HG03060 (cell line): ENCODE results near the gene ITCH.
A peak's percentile ranks its signal among the peaks of the same experiment; 100 is the strongest.
"Not testable (repeated sequence)": the region's sequence is repeated elsewhere in the genome, so short reads cannot be mapped to it uniquely, and the experiment has no call there.

ENCODE experiments used
- ATAC-seq: cut with Tn5 transposase; IDR thresholded peaks from one replicate; pipeline ENCODE4 v1.9.1; 2021; ENCODE audit warnings: low read depth, moderate number of reproducible peaks; ENCODE audit not compliant: unreplicated experiment

ITCH gene

DNA sequence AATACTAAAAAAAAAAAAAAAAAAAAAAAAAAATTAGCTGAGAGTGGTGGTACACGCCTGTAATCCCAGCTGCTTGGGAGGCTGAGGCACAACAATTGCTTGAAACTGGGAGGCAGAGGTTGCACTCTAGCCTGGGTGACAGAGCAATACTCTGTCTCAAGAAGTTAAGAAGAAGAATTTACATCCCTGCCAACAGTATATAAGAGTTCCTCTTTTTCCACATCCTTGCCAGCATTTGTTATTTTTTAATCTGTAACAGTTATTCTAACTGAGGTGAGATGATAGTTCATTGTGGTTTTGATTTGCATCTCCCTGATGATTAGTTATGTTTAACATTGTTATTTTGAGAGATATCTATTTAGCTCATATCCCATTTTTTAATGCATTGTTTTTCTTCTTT, 132.8 kb downstream of the ITCH start:
- no peak for ATAC-seq

DNA sequence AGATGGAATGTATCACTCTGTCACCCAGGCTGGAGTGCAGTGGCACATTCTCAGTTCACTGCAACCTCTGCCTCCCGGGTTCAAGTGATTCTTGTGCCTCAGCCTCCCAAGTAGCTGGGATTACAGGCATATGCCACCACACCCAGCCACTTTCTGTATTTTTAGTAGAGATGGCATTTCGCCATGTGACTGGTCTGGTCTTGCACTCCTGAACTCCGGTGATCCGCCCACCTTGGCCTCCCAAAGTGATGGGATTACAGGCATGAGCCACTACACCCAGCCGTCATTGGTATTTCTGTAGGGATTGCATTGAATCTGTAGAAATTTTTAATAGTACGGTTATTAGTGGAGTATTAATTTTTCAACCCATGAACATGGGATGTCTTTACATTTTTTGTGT, 134.5 kb downstream of the ITCH start:
- ATAC-seq, result not testable (repeated sequence)

DNA sequence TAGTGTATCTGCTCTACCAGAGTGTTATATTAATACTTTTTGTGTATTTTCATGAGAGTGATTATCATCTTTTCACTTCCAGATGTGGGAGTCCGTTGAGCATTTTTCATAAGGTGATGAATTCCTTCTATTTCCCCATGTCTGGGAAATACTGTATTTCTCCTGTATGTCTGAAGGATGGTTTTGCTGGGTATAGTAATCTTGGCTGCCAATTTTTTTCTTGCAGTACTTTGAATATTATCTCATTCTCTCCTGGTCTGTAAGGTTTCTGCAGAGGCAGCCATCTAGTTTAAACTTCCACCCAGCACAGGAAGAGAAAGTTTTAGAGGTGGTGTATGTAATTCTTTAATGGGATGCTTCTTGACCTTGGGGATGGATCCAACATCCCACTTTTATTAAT, 137.8 kb downstream of the ITCH start:
- ATAC-seq, result no peak

DNA sequence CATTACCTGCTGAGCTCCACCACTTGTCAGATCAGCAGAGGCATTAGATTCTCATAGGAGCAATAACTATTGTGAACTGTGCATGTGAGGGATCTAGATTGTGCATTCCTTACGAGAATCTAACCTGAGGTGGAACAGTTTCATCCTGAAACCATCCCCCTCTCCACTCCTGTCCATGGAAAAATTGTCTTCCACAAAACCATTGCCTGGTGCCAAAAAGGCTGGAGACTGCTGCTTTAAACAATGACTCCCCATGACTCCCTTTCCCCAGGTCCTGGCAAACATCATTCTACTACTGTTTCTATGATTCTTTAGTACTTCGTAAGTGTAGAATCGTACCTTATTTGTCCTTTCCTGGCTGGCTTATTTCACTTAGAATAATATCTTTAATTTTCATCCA, 143.4 kb downstream of the ITCH start:
- no peak for ATAC-seq

DNA sequence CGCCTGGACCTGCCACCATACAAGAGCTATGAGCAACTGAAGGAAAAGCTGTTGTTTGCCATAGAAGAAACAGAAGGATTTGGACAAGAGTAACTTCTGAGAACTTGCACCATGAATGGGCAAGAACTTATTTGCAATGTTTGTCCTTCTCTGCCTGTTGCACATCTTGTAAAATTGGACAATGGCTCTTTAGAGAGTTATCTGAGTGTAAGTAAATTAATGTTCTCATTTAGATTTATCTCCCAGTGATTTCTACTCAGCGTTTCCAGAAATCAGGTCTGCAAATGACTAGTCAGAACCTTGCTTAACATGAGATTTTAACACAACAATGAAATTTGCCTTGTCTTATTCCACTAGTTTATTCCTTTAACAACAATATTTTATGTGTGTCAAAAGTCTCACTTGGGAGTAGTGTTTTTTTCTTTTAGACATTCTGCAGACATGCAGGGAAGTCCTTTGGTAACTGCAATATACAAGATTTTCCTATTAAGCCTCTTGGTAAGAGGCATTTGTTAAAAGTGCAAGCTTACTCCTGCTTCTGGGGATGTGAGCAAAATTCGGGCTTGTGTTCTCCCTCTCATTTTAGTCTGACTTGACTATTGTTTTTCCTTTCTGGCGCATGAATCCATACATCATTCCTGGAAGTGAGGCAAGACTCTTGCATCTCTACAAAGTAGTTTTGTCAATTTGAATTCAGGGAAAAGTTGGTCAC, 144.8 kb downstream of the ITCH start:
- ATAC-seq, result no peak

DNA sequence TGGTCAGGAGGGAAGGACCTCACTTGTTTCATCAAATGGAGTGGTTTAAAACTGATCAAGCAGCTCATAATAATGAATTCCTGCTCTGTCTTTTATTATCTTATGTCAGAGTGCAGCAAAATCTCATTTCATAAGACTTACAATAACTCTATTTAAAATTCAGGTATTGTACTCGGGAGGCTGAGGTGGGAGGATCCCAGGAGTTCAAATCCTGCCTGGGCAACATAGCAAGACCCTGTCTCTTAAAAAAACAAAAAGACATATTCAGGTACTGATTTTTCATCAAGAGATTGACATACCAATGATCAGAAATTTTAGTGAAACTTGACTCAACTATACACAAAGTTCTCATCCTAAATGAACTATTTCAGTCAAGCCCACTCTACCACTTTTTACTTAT, 147.5 kb downstream of the ITCH start:
- ATAC-seq, result no peak

DNA sequence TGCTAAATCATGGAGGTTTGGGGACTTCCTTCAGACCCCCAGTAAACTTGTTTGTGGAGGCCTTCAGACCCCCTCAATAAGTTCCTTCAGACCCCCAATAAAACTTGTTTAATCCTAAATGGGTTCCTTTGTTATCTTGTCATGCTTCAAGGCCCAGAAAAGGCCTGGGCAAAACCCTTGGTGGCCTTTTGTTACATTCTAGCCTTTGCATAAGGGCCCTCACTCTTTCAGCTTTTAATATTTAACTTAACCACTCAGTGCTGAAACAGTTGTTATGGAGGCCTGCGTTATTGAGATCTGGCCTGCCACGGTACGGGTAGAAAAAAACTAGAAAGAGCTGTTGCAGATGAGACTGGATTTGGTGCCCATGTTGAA, 148.8 kb downstream of the ITCH start:
- no peak for ATAC-seq

DNA sequence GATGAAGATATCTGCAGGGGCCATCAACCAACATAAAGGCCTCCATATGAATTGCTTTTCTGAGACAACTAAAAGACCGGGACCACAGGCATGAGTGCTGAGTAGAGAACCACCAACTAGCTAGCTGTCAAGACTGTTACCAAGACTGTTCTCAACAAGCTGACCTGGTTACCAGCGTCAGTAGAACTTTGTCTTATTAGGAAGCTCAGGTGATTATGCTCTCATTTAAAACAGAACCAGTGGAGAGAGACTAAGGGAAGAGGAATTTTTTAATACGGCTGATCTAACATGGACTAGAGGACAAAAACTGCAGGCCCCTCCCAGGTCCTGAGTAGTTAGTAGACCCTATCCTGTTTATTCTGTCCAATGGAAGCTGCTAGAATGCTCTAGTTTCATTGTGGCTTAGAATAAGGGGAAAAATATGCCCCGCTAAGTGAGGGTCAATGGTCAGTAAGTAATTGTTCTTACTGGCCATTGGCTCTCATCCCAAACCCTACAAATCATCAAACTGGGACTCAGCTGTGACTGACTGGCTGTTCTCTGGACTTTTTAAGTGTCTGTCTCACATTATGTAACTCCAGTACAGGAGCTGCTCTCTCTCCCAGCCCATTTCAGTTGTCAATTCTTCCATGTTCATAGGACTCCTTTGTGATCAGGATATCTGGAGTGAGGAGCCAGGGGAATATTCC, 149.3 kb downstream of the ITCH start:
- no peak for ATAC-seq

DNA sequence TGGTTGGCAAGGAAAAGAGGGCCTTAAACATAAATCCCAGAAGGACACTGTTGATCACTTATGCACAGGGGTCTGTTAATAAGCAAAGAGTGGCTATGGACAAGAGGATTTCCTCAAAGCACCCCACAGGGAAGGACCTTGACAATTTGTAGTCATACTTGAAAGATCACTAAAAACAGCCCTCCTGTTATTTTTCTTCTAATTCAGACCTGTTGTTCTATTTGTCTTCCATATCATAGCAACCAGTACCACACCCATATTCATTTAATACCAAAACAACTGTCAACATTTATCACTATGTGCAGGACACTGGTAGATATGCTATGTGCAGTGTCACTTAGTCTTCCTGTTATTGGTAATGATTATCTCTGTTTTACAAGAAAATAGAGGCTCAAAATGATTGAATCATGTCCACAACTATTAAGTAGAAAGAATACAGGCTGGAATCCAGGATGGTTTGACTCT, 149.9 kb downstream of the ITCH start:
- no peak for ATAC-seq

DNA sequence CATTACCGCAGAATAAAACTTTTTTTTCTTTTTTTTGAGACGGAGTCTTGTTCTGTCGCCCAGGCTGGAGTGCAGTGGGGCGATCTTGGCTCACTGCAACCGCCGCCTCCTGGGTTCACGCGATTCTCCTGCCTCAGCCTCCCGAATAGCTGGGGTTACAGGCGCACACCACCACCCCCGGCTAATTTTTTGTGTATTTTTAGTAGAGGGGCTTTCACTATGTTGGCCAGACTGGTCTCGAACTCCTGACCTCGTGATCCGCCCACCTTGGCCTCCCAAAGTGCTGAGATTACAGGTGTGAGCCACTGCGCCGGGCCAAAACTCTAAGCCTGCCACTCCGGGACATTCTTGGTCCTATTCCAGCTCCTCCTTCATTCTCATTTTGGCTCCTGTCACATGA, 151.0 kb downstream of the ITCH start:
- ATAC-seq, result not testable (repeated sequence)

DNA sequence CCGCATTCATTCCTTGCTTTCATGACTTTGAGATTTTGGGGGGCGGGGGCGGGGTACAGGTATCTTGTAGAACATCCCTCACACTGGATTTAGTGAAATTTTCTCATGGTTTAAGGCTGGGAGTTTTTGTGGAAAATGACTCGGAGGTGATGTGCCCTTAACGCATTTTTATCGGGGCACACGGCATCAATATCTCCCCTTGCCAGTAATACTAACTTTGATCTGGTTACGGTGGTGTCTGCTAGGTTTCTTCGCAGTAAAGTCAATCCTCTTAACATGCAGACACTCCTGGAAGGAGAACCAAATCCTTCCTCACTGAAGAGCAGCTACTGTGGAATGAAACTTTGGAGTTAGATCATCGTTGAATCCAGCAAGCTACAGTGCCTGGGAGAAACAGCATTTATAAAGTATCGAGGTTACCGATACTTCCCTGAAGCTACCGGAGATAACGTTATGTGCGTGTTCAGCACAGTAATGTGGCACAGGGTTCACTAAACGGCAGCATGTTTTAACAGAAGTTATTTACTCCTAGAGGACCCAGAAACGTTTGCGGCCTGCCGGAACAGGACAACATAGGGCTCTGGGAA, 151.9 kb downstream of the ITCH start:
- no peak for ATAC-seq

DNA sequence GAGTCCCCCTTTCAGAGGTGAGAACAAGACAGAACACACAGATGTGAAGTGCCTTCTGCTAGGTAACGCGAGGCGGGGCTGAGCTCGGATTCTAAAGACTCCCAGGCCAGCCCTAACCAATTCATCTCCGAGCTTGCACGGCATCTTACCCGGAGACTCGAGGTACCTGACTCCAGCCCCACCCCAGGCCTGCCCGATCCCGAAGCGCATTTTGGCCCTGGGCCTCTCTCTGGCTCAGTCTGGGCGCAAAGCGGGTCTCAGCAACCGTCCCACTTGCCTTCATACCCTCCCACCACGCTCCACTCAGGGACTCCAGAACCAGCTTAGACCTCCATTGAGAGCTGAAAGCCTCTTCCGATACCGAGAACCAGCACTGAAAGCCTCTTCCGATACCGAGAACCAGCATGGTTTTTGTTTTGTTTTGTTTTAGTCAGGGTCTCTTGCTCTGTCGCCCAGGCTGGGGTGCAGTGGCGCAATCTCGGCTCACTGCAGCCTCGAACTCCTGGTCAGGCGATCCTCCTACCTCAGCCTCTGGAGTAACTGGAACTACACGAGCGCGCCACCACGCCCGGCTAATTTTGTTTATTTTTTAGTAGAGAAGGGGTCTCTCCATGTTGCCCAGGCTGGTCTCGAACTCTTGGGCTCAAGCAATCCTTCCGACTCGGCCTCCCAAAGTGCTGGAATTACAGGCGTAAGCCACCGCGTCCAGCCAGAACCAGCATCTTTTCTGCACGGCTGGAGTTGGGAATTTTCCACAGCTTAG, 152.6 kb downstream of the ITCH start:
- no peak for ATAC-seq

DNA sequence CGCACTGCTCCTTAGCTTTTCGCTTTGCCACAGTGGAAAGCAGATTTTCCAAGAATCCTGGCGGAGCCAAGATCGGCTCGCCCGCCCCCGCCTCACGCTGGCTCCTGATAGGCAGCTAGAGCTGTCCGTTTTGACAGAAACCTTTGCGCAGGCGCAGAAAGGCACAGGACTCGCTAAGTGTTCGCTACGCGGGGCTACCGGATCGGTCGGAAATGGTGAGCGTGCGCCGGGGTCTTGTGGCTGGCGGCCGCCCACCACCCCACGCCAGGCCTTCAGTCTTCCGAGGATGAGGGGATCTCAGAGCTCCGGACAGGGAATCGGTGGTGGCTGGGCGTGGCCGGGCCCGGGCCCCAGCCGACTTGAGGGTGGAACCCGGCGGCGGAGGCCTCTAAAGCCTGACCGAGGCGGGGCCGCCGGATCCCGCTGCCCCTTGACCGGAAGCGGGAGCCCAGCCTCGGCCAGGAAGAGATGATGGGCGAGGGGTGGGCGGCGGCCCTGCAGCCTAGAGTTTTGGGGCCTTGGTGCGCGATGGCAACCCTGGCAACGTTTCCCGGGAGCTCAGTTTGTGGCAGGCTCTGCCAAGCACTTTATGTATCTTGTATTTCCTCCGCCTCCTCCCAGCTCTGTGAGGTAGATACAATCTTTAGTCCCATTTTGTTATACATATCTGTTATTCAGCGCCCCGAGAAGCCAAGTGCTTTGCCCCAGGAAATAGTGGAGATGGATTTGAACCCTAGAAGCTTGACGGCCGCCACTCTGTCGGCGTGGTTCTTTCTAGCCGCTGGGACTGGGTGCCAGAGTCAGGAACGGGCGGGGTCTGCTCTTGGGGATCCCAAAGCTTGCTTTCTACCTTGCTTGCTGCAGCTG, 153.4 kb downstream of the ITCH start, which contains the start of gene DYNLRB1:
TSS of gene DYNLRB1 (plus strand) at position 176 of the 867 bp plus-strand sequence. CDS start at position 213, 37 bp downstream.
- peak; percentile 70 for ATAC-seq

DNA sequence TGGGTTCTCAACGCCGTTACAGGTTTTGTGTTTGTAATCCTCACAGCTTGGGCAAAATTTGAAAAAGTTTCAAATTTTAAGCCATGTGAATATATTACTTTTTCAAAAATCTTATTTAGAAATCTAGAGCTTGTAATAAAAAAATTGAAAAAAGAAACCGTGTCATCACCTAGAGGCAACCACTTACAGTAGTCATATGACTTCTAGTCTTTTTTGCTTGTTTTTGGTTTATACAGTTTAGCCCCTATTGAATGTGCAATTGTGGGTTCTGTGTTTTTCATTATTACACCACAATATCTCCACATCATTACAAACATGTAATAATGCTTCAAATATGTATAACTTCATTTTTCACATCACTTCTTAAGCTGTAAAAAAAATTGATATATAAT, 154.0 kb downstream of the ITCH start:
- ATAC-seq, result no peak

DNA sequence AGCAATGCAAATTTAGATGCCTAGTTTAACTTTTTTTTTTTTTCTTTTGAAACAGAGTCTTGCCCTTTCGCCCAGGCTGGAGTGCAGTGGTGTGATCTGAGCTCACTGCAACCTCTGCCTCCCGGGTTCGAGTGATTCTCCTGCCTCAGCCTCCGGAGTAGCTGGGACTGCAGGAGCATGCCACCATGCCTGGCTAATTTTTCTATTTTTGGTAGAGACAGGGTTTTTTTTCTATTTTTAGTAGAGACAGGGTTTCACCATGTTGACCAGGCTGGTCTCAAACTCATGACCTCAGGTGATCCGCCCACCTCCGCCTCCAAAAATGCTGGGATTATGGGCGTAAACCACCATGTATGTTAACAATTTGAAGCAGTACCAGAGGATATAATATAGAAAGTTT, 155.8 kb downstream of the ITCH start:
- ATAC-seq, result not testable (repeated sequence)

DNA sequence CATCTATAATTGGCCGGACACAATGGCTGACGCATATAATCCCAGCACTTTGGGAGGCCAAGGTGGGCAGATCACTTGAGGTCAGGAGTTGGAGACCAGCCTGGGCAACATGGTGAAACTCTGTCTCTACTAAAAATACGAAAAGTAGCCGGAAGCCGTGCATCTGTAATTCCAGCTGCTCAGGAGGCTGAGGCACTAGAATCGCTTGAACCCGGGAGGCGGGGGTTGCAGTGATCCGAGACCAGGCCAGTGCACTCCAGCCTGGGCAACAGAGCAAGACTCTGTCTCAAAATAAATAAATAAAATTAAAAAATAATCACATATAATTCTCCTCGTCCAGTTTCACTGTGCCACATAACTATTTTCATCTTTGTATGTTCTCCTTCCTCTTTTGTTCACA, 156.8 kb downstream of the ITCH start:
- not testable (repeated sequence) for ATAC-seq

DNA sequence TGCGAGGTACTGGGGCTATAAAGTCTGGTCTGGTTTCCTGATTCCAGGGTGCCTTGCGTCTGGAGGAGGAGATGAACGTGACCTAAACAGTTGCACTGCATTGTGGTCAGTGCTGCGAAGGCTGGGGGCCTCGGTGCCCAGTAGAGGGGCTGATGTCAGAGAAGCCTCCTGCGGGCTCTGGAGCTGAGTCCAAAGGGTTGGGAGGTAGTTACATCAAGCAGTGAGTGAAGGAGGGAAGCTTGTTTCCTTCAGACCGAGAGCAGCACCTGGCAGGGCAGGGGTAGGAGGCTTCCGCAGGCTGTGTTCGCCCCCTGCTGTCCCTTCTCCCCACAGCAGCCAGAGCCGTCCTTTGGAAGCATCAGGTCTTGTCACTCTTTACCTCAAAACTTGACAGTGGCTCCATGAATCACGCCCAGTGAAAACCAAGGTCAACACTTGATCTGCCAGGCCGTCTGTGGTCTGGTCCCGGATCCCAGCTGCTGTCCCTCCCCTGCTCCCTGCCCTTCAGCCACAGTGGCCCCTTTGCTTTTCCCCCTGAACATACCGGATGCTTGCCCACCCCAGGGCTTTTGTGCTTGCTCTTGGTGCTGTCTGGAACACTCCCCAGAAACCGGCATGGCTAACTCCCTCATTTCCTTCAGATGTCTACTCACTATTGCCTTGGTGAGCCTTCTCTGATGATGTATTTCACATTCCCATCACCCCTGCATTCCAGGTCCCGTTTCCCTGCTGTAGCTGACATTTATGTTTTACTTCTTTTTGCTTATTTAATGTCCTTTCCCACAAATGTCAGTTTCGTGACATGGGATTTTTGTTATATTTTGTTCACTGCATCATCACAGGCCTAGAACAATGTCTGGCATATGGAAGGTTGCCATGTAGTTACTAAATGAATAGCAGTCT, 160.1 kb downstream of the ITCH start:
- ATAC-seq, result no peak

DNA sequence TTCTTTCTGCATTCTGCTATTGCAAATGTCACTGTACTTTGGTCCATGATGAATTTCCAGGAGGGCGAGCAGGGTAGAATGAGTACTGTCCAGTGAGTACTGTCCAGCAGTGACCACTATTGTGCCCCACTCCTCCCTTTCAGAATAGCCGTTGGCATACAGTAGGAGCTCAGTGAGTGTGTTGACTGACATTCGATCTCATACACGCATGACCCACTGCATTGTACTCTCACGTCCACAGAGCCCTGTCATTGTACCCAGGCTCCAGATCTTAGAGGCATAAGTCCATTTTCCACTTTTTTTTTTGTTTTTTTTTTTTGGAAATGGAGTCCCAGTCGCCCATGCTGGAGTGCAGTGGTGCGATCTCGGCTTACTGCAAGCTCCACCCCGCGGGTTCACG, 161.4 kb downstream of the ITCH start:
- ATAC-seq, result no peak

DNA sequence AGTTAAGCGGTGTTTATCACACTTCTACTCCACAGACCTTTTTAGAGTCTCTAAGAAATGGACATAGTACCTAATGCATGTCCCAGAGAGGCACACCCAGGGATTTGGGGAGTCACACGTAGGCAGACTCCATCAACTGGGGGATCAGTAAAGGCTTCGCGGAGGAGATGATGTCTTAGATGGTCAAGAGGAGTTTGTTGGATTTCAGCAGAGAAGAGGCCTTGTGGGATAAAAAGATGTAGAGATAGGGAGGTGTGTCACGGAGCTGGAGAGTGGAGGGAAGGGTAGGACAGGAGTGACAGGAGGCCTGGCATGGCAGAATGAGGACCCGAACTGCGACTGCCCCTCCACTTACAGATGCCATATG, 162.3 kb downstream of the ITCH start:
- ATAC-seq, result no peak
